Activated CD8-positive, alpha-beta memory T cell treated with anti-CD3 and anti-CD28 coated beads, Interleukin-2, amount 50 U/mL, for 1 hour (primary cell): Measurements from ENCODE around the gene DCC.
"Not testable (repeated sequence)": the region's sequence is repeated elsewhere in the genome, so short reads cannot be mapped to it uniquely, and the experiment has no call there.

Source experiments
- DNase-seq: peaks from one replicate; pipeline ENCODE4 v3.0.0-alpha.2; 2020; ENCODE audit errors: extremely low read depth

Gene DCC

GRCh38 chr18:52352920-52353319 is 12.9 kb downstream of the DCC start:
- no peak for DNase-seq

DNA sequence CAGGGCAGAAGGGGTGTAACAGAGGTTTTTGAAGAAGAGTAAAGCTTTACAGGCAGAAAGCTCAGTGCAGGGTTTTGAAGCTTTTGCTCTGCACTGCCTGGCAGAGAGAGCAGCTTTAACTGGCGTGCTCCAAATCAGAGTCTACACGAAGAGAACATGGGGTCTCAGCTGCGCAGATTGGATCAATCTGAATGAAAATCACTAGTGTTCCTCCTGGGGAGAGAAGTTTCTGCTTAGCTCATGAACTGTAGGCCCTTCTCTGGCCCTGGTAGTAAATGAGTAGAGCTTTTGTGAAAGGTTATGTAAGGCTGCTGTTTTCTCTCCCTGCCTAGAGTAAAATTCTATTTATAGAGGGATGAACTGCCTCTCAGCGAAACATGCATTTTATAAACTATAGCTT is 13.6 kb downstream of the DCC start:
- DNase-seq, result no peak

GRCh38 chr18:52363861-52364260 is 23.9 kb downstream of the DCC start:
- DNase-seq, result no peak

- DNase-seq, result not testable (repeated sequence)
These were observed 26.9 kb downstream of the DCC start for GRCh38 chr18:52366851-52367250.

- no peak for DNase-seq
These were observed 28.2 kb downstream of the DCC start for GRCh38 chr18:52367953-52368742.

DNA sequence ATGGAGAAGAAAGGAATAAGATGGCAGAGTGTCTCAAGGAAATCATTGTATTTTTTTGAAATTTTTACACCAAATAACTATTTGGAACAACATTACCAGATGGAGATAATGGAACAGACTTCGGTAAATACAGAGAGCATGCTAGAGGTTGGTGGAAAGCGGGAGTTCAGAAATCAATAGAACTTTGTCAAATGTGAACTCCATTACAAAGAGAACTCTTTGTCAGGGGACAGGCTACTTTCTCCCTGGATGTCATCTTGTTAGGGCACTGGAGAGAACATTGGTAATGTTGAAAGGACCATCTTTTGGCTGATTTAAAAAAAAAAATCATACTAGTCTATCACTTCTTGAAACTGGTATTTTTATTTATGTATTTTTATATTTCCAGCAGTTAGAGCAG is 30.8 kb downstream of the DCC start:
- DNase-seq, result no peak

GRCh38 chr18:52376104-52376503 is 36.1 kb downstream of the DCC start:
- no peak for DNase-seq

DNA sequence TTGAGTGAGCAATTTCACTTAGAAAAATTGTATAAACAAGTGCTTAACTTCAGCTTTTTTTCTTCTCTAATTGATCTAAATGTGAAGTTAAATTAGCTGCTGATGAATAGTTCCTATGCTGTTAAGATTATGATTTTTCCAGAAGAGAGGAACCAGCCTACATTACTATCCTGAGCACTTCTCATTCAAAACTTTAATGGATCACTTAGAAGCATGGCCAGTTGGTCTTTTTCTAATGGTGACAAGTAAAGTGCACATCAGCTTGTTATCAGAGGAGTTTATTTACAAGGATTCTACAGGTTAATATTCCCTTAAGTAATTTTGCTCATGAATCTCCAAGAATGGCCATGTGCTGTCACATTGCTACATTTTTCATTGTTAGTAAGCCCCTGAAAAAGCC is 37.1 kb downstream of the DCC start:
- DNase-seq, result no peak

GRCh38 chr18:52386306-52386705 is 46.3 kb downstream of the DCC start:
- no peak for DNase-seq

- DNase-seq, result no peak
These were observed 47.2 kb downstream of the DCC start for GRCh38 chr18:52387175-52387574.

DNA sequence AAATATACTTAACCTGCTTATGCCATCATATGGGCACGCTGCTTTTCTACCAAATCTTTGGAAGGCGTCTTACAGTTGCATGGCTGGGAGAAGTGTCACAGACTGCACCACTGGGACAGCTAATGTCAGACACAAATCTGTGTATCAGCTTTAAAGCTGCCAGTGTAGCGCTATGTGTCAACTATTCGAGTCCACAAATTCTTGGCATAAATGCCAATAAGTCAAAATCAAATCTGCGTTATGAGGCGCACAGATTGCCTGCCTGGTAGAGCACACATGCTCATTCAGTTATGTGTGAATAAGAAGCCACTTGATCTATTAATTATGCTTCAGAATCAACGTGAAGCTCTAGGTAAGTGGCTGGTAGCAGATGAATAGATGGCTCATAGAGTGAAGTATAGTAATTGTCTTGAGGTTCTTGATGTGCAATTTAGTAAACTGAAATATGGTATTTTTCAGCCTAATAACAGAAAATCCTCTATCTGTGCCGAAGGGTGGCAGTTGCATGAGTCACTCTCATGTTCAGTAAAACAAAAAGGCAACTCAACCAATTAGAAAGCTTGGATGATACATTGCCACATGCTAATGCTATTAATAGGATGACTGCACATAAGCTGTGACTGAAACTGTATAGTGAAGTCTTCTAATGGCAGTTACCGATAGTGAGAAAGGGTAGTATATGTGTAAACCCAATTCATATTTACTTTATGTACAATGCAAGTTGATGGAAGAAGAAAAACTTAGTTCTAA is 52.0 kb downstream of the DCC start:
- DNase-seq, result no peak

DNA sequence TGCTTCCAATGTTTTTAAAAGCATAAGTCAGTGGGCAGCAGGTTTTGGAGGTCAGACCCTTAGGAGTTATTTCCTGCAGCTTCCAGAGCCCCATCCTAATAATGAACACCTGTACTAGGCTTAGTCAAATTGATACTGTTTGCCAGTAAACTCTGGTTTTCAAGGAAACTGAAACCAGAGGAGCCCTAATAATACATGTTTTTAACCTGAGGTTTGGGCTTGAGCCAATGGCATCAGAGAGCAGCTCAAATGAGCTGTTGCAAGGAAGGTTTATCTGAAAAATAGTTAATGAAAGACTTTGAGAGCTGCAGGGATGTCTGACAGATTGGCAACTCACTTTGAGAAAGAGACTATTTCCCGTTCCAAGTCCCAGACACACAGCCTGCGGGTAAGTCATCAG is 54.6 kb downstream of the DCC start:
- DNase-seq, result no peak

- DNase-seq, result no peak
These were observed 55.3 kb downstream of the DCC start for GRCh38 chr18:52395146-52395852.

DNA sequence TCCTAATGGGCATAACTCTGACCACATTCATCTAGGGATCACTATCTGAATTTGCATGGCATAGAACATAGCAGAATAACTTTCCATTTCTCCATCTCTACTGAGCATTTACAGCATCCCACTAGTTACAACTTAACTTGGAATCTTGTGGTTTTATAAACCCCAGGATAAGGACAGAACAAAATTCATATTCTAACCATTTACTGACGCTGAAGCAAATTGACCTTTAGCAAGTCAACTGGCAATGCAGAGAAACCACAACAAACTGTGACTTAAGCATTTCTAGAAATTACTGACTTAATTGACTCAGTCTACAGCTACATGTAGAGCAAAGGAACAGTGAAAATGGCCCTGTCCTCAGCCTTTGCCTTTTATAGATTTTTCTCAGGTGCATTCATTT is 61.2 kb downstream of the DCC start:
- DNase-seq, result no peak

DNA sequence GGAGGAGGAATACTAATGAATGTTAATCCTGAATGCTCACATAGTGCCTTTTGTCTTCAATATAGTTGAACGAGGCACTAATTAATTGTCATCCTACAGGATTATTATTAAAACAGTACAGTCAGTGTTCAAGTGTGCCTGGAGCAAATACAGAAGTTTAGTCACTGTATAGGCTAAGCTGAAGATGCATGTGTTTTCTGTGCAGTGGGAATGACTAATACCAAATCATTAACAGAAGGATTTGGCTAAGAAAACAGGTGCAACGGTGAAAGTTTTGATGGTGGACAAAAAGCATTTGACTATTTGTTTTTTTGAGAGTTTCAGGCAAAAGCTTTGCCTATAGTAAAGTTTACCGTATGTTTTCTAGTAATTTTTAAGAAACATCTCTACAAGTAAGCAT is 62.8 kb downstream of the DCC start:
- DNase-seq, result no peak

DNA sequence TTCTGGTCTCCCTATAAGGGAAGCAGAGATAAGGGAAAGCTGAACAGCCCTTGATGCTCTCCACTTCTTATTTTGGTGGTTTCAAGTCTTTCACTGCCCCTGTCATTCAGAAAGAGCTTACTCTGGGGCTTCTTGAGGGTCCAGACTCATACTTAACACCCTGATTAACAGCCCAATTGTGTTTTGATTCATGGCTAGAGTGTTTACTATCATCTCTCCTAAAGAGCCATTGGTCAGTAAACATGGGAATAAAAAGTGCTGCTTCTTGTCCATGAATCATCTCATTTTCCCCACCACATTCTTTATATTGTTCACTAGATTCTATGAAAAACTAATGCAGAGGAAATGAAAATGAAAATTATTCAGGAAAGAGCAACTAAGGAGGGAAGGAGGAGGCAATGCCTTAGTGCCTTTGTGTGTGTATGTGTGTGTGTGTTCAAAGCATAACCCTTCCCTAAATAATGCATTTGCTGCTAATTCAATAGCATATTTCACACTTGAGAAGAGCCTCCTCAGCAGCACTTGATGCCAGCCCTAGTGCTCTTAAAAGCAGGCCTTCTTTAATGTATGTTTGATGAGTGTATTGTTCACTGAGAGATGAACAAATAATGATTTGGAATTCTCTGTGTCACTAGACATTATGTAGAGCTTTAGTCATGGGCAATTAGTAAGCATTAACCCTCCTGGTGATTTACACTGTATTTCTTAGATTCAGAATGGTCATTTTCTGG is 63.5 kb downstream of the DCC start:
- DNase-seq, result no peak

- DNase-seq, result no peak
These were observed 68.9 kb downstream of the DCC start for GRCh38 chr18:52408800-52409302.

DNA sequence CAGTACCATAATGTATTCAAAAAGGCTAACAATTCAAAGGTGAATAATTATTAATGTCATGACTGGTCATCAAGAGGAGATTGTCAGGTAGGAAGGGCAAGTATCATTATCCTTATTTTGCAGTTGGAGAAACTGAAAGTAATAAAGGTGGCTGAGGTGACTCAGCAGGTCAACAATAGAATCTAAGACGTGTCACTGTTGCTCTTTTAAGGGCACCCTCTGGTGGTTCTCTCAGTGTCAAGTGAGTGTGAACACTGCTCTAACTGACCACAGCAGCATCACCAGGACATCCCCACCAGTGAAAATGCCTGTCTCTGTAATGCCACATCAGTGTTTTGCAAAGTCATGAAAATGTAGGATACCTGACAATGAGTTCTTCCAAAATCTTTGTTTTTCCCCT is 69.7 kb downstream of the DCC start:
- DNase-seq, result no peak

DNA sequence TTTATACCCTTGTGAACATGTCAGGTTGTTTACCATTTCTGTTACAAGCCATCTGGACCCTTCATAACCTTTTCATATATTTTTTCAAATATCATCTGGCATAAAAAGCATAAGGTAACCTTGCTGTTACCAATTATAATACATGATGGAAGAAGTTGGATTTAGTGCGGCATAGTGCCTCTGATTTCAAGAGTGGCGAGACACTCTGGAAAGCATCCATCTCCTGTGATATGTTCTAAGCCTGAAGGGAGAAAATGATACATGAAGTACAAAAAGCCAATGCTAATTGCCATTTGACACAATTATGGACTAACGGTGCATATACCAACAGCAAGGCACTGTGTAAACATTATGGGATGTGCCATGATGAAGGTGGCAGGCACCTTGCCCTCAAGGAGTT is 75.1 kb downstream of the DCC start:
- no peak for DNase-seq

DNA sequence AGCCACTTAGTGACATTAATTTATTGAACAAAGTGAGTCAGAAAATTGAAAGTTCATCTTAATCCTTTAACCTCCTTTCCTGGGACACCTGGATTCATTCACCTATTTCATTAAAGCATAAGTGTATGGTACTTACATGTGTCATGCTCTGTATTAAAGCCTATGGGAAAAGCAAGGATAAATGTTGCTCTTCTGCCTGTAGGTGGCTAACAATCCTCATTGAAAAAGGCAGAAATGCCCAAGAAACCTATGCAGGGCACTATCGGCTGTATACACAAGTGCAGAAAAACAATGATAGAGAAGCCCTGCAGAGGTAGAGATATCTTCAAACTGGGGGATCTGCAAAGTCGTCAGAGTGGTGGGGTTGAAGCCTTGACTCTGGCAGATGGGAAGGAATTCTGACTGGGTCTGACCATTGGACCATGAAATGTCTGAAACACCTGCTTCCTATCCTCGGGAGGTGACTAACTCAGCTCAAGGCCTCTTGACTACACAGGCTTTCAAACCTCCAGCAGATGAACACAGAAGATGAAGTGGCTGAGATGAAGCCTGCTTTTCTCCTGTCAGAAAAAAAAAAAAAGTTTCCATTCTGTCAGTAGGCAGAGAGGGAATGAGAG is 83.1 kb downstream of the DCC start:
- DNase-seq, result no peak

- DNase-seq, result no peak
These were observed 86.0 kb downstream of the DCC start for GRCh38 chr18:52426041-52426440.
